Measurements from ENCODE around the gene NFATC1. TPM values are rescaled to one million over a fixed set of nuclear protein-coding genes. Genes with fewer than 3 reads are reported as not detected.

NFATC1 gene
- total RNA-seq, 2 donors from 2014 or later: 1.6 to 4.3 TPM

DNA sequence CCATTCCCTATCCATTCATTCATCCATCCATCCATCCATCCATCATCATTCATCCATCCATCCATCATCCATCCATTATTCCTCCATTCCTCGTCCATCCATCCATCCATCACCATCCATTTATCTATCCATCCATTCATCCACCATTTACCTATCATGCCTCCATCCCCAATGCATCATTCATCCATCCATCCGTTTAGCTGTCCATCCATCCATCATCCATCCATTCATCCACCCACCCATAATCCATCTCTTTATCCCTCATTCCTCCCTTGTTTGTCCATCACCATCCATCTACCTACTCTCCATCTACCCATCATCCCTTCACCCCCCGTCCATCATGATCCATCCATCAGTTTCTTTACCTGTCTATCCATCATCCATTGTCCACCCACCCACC lies 13.6 kb downstream of the NFATC1 start:
- Histone ChIP-seq H3K27me3 (no peaks in the 10 kb centered on the region), H3K9me3 (no peaks in the 10 kb centered on the region), H3K27ac (no peak overlapping the region), H3K9ac (ENCODE audit: low read depth in 2 of 2, low read length in 2 of 2) (no peak overlapping the region), H3K36me3 (no peaks in the 10 kb centered on the region), H3K4me1 (no peaks in the 10 kb centered on the region), H3K4me3 (no peak overlapping the region)
- DNase-seq: no peak
- TF ChIP-seq, protein P1, sequence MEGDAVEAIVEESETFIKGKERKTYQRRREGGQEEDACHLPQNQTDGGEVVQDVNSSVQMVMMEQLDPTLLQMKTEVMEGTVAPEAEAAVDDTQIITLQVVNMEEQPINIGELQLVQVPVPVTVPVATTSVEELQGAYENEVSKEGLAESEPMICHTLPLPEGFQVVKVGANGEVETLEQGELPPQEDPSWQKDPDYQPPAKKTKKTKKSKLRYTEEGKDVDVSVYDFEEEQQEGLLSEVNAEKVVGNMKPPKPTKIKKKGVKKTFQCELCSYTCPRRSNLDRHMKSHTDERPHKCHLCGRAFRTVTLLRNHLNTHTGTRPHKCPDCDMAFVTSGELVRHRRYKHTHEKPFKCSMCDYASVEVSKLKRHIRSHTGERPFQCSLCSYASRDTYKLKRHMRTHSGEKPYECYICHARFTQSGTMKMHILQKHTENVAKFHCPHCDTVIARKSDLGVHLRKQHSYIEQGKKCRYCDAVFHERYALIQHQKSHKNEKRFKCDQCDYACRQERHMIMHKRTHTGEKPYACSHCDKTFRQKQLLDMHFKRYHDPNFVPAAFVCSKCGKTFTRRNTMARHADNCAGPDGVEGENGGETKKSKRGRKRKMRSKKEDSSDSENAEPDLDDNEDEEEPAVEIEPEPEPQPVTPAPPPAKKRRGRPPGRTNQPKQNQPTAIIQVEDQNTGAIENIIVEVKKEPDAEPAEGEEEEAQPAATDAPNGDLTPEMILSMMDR (IDR thresholded peaks at IDR 0.05): no peak
- intact Hi-C loops (cut with DNase I): no loop called here

- TF ChIP-seq, protein P1 (IDR thresholded peaks at IDR 0.05): no peak
- DNase-seq: no peak
- H3K27me3 ChIP-seq: no peaks in the 10 kb centered on the region
- no peak overlapping the region for H3K9ac ChIP-seq (ENCODE audit: low read depth in 2 of 2, low read length in 2 of 2)
- H3K9me3 ChIP-seq: no peaks in the 10 kb centered on the region
- H3K27ac ChIP-seq: no peak overlapping the region
- no peaks in the 10 kb centered on the region for H3K4me1 ChIP-seq
- intact Hi-C loops (cut with DNase I): no loop called here
- no peaks in the 10 kb centered on the region for H3K36me3 ChIP-seq
- H3K4me3 ChIP-seq: no peak overlapping the region
These were observed 14.5 kb downstream of the NFATC1 start for GRCh38 chr18:79410171-79410641.

DNA sequence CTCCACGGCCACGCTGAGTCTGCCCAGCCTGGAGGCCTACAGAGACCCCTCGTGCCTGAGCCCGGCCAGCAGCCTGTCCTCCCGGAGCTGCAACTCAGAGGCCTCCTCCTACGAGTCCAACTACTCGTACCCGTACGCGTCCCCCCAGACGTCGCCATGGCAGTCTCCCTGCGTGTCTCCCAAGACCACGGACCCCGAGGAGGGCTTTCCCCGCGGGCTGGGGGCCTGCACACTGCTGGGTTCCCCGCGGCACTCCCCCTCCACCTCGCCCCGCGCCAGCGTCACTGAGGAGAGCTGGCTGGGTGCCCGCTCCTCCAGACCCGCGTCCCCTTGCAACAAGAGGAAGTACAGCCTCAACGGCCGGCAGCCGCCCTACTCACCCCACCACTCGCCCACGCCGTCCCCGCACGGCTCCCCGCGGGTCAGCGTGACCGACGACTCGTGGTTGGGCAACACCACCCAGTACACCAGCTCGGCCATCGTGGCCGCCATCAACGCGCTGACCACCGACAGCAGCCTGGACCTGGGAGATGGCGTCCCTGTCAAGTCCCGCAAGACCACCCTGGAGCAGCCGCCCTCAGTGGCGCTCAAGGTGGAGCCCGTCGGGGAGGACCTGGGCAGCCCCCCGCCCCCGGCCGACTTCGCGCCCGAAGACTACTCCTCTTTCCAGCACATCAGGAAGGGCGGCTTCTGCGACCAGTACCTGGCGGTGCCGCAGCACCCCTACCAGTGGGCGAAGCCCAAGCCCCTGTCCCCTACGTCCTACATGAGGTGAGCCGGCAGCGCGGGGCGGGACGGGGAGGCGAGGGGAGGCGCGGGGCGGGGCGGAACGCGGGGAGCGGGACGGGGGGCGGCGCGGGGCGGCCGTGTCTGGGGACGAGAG lies 15.2 kb downstream of the NFATC1 start:
- no peaks in the 10 kb centered on the region for H3K9me3 ChIP-seq
- H3K4me3 ChIP-seq: no peak overlapping the region
- no peak overlapping the region for H3K27ac ChIP-seq
- DNase-seq: no peak
- H3K27me3 ChIP-seq: no peaks in the 10 kb centered on the region
- H3K36me3 ChIP-seq: no peaks in the 10 kb centered on the region
- no peak overlapping the region for H3K9ac ChIP-seq (ENCODE audit: low read depth in 2 of 2, low read length in 2 of 2)
- TF ChIP-seq, protein P1 (IDR thresholded peaks at IDR 0.05): no peak
- intact Hi-C loops (cut with DNase I): no loop called here
- no peaks in the 10 kb centered on the region for H3K4me1 ChIP-seq

- Histone ChIP-seq H3K36me3 (no peaks in the 10 kb centered on the region), H3K9me3 (no peaks in the 10 kb centered on the region), H3K27ac (no peak overlapping the region), H3K4me3 (no peak overlapping the region), H3K27me3 (no peaks in the 10 kb centered on the region), H3K9ac (ENCODE audit: low read depth in 2 of 2, low read length in 2 of 2) (no peak overlapping the region), H3K4me1 (no peaks in the 10 kb centered on the region)
- no peak for DNase-seq
- intact Hi-C loops (cut with DNase I): no loop called here
- TF ChIP-seq, protein P1 (IDR thresholded peaks at IDR 0.05): no peak
These were observed 16.1 kb downstream of the NFATC1 start for GRCh38 chr18:79411614-79412526.

- intact Hi-C loops (cut with DNase I): no loop called here
- H3K4me1 ChIP-seq: no peaks in the 10 kb centered on the region
- no peak overlapping the region for H3K27ac ChIP-seq
- H3K4me3 ChIP-seq: no peak overlapping the region
- no peaks in the 10 kb centered on the region for H3K9me3 ChIP-seq
- H3K27me3 ChIP-seq: no peaks in the 10 kb centered on the region
- H3K36me3 ChIP-seq: no peaks in the 10 kb centered on the region
- DNase-seq: no peak
- H3K9ac ChIP-seq (ENCODE audit: low read depth in 2 of 2, low read length in 2 of 2): no peak overlapping the region
- TF ChIP-seq, protein P1 (IDR thresholded peaks at IDR 0.05): no peak
These were observed 17.3 kb downstream of the NFATC1 start for GRCh38 chr18:79413025-79413424.
